Measurements from ENCODE around the gene OSBP2.

The OSBP2 gene

DNA sequence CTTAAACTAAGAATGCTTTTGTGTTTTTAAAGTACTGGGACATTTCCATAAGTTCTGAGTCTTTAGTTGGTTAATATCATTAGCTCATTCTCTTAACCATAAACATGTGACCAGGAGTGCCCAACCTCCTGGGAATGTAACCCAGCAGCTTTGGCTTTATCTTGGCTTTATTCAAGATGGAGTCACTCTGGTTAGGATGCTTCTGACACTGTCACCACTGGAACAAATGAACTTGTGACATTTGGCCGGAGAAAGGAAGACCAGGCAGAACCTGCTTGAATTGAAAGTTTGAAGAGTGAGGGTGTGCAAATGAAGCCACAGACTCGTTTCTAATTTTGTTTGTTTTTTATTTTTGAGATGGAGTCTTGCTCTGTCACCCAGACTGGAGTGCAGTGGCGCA lies 54.6 kb downstream of the OSBP2 start:
- no peak overlapping the region for H3K4me3 Mint-ChIP-seq
- DNase-seq (ENCODE audit: low spot score in 2 of 2) (no peak), ATAC-seq (ENCODE audit: low read depth) (no peak)
- peaks cover 5% of the 10 kb centered on the region for H3K9me3 Mint-ChIP-seq
- no peak overlapping the region for H3K27ac Mint-ChIP-seq
- H3K36me3 Mint-ChIP-seq = peaks cover 5% of the 10 kb centered on the region
- peaks cover 5% of the 10 kb centered on the region for H3K4me1 Mint-ChIP-seq
- no peaks in the 10 kb centered on the region for H3K27me3 Mint-ChIP-seq

- no peak for DNase-seq (ENCODE audit: low spot score in 2 of 2)
- H3K4me1 Mint-ChIP-seq = peaks cover 5% of the 10 kb centered on the region
- H3K27me3 Mint-ChIP-seq = peaks cover 1% of the 10 kb centered on the region
Observed at GRCh38 chr22:30749849-30750248, 55.2 kb downstream of the OSBP2 start.

GRCh38 chr22:30751529-30751928 lies 56.9 kb downstream of the OSBP2 start:
- H3K4me3 Mint-ChIP-seq = no peak overlapping the region
- peaks cover 5% of the 10 kb centered on the region for H3K9me3 Mint-ChIP-seq
- no peak for DNase-seq (ENCODE audit: low spot score in 2 of 2)

More at GRCh38 chr22:30749849-30750248, 55.2 kb downstream of the OSBP2 start:
- ATAC-seq (ENCODE audit: low read depth) = no peak
- Mint-ChIP-seq H3K9me3 (peaks cover 5% of the 10 kb centered on the region), H3K36me3 (peaks cover 5% of the 10 kb centered on the region), H3K27ac (no peak overlapping the region), H3K4me3 (no peak overlapping the region)

DNA sequence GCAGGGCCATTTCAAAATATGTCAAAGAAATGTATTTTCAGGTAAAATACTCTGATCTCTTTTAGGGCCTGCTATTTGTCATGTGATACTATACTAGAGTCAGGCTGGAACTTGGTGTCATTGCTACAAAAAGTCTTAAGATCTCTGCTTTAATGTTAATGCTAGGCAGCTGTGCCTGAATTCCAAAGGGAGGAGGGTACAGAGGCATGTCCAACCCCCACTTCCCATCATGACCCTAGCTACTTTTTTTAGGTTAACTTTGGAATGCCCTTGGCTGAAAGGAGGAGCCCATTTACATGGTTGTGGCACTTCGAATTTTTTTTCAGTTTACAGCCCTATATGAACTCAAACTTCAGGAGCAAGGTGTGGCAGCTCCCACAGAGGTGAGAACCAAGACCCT lies 58.1 kb downstream of the OSBP2 start:
- Mint-ChIP-seq H3K4me3 (no peak overlapping the region), H3K27ac (no peak overlapping the region), H3K9me3 (peaks cover 5% of the 10 kb centered on the region), H3K4me1 (no peaks in the 10 kb centered on the region), H3K36me3 (peaks cover 5% of the 10 kb centered on the region), H3K27me3 (peaks cover 10% of the 10 kb centered on the region)
- DNase-seq (ENCODE audit: low spot score in 2 of 2) (no peak), ATAC-seq (ENCODE audit: low read depth) (no peak)

More at GRCh38 chr22:30751529-30751928, 56.9 kb downstream of the OSBP2 start:
- Mint-ChIP-seq H3K4me1 (no peaks in the 10 kb centered on the region), H3K27me3 (peaks cover 4% of the 10 kb centered on the region), H3K27ac (no peak overlapping the region), H3K36me3 (peaks cover 5% of the 10 kb centered on the region)
- no peak for ATAC-seq (ENCODE audit: low read depth)

- Mint-ChIP-seq H3K27me3 (peaks cover 11% of the 10 kb centered on the region), H3K4me3 (no peak overlapping the region), H3K9me3 (peaks cover 5% of the 10 kb centered on the region), H3K27ac (no peak overlapping the region), H3K36me3 (peaks cover 5% of the 10 kb centered on the region), H3K4me1 (no peaks in the 10 kb centered on the region)
- no peak for ATAC-seq (ENCODE audit: low read depth)
- no peak for DNase-seq (ENCODE audit: low spot score in 2 of 2)
Observed at GRCh38 chr22:30753701-30754100, 59.0 kb downstream of the OSBP2 start.

DNA sequence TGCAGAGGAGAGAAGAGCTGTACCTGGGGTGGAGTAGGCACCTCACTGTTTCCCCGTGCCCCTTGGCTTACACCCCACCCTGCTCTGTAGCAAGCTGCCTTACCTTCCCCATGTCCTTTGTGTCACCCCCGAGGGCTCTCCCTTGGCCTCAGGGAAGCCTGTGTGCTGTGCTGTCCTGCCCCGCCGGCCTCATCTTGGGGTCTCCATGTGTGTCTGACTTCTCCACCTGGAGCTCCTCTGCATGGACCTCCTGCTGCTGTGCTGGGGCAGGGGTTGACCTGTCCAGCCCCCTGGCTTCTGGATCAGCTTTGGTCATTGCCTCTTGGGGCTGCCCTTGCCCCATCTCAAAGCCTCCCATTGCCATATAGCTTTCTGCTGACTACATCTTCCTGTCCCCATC lies 59.8 kb downstream of the OSBP2 start:
- Mint-ChIP-seq H3K36me3 (peaks cover 5% of the 10 kb centered on the region), H3K4me1 (no peaks in the 10 kb centered on the region), H3K27ac (no peak overlapping the region), H3K27me3 (peaks cover 11% of the 10 kb centered on the region), H3K9me3 (peaks cover 5% of the 10 kb centered on the region), H3K4me3 (no peak overlapping the region)
- DNase-seq (ENCODE audit: low spot score in 2 of 2) (no peak), ATAC-seq (ENCODE audit: low read depth) (no peak)

- Mint-ChIP-seq H3K4me1 (no peaks in the 10 kb centered on the region), H3K36me3 (peaks cover 5% of the 10 kb centered on the region), H3K27me3 (peaks cover 11% of the 10 kb centered on the region), H3K27ac (no peak overlapping the region), H3K9me3 (peaks cover 5% of the 10 kb centered on the region), H3K4me3 (no peak overlapping the region)
- DNase-seq (ENCODE audit: low spot score in 2 of 2) = no peak
- peak; percentile 67 for ATAC-seq (ENCODE audit: low read depth)
Observed at GRCh38 chr22:30754971-30755758, 60.5 kb downstream of the OSBP2 start.

DNA sequence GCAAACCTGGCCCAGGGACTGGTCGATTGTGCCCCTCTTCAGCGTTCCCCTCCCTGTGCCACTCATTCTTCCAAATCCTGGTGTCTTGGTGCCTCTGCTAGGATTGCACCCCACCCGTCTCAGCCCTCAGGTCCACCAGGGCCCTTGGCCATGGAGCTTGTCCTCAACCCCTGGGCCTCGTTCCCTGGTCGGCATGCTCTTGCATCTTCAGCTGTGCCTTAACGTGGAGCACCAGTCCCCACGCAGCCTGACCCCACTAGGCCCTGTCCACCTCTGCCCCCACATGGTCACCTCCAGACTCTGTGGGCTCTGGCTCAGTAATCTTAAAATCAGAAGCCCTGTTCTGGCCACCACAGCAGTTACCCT lies 61.1 kb downstream of the OSBP2 start:
- Mint-ChIP-seq H3K9me3 (peaks cover 5% of the 10 kb centered on the region), H3K27me3 (peaks cover 11% of the 10 kb centered on the region), H3K4me1 (no peaks in the 10 kb centered on the region), H3K4me3 (no peak overlapping the region), H3K36me3 (peaks cover 5% of the 10 kb centered on the region), H3K27ac (no peak overlapping the region)
- no peak for DNase-seq (ENCODE audit: low spot score in 2 of 2)
- ATAC-seq (ENCODE audit: low read depth) = no peak

DNA sequence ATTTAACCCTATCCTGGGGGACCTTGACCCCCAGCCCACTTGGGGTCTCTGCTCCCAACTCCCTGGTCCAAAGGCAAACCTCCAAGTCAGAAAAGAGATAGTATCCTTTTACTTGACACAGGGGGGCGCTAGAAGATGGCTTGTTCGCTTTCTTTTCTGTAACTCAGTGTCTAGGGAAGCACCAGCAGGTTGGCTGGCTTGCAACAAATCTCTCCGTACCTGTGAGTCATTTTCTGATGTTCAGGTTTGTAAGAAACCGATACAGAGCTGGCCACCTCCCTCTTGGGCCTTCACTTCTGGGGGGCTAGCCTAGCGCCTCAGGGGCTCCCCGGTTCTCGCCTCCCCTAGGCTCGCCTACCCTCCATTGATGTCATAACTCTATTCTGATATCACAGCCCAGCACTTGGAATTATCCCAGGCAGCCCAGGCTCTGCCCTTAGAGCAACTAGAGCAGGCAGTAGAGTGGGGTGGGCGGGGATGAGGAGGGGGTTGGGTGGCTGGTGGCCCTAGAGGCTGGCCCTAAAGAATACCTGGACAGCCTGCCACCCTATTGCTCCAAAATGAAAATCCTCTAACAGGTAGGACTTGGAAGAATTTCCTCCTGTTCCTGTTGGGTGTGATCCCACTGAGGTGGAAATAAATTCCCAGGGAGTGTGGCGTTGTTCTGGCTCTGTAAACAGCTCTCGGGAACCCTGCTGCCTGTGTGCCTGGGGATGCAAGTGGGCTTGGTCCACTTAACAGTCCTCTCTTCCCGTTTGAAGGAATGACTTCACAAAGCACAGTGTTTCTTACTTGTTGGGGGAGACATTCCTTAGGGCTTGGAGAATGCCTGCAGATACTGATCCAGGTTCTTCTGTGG lies 69.4 kb downstream of the OSBP2 start:
- H3K27me3 Mint-ChIP-seq = no peaks in the 10 kb centered on the region

GRCh38 chr22:30767661-30768060 lies 73.0 kb downstream of the OSBP2 start:
- no peaks in the 10 kb centered on the region for H3K4me1 Mint-ChIP-seq
- no peak overlapping the region for H3K4me3 Mint-ChIP-seq
- no peak overlapping the region for H3K27ac Mint-ChIP-seq
- no peaks in the 10 kb centered on the region for H3K36me3 Mint-ChIP-seq
- DNase-seq (ENCODE audit: low spot score in 2 of 2) (no peak), ATAC-seq (ENCODE audit: low read depth) (no peak)
- H3K9me3 Mint-ChIP-seq = no peaks in the 10 kb centered on the region
- H3K27me3 Mint-ChIP-seq = no peaks in the 10 kb centered on the region

More for the DNA sequence above, 69.4 kb downstream of the OSBP2 start:
- Mint-ChIP-seq H3K27ac (no peak overlapping the region), H3K36me3 (no peaks in the 10 kb centered on the region), H3K4me3 (no peak overlapping the region), H3K4me1 (no peaks in the 10 kb centered on the region), H3K9me3 (no peaks in the 10 kb centered on the region)
- DNase-seq (ENCODE audit: low spot score in 2 of 2) (peak; percentile 20 to 26), ATAC-seq (ENCODE audit: low read depth) (peak; percentile 49)

GRCh38 chr22:30770716-30771115 lies 76.0 kb downstream of the OSBP2 start:
- DNase-seq (ENCODE audit: low spot score in 2 of 2) (no peak), ATAC-seq (ENCODE audit: low read depth) (no peak)

GRCh38 chr22:30773919-30774318 lies 79.2 kb downstream of the OSBP2 start:
- no peaks in the 10 kb centered on the region for H3K36me3 Mint-ChIP-seq
- H3K27ac Mint-ChIP-seq = no peak overlapping the region
- peaks cover 5% of the 10 kb centered on the region for H3K9me3 Mint-ChIP-seq
- H3K27me3 Mint-ChIP-seq = peaks cover 3% of the 10 kb centered on the region
- DNase-seq (ENCODE audit: low spot score in 2 of 2) = no peak
- H3K4me3 Mint-ChIP-seq = no peak overlapping the region
- ATAC-seq (ENCODE audit: low read depth) = no peak
- no peaks in the 10 kb centered on the region for H3K4me1 Mint-ChIP-seq

More at GRCh38 chr22:30770716-30771115, 76.0 kb downstream of the OSBP2 start:
- H3K9me3 Mint-ChIP-seq = no peaks in the 10 kb centered on the region
- no peaks in the 10 kb centered on the region for H3K4me1 Mint-ChIP-seq
- no peaks in the 10 kb centered on the region for H3K36me3 Mint-ChIP-seq
- no peaks in the 10 kb centered on the region for H3K27me3 Mint-ChIP-seq
- H3K27ac Mint-ChIP-seq = no peak overlapping the region
- no peak overlapping the region for H3K4me3 Mint-ChIP-seq

GRCh38 chr22:30774566-30774965 lies 79.9 kb downstream of the OSBP2 start:
- no peak for DNase-seq (ENCODE audit: low spot score in 2 of 2)
- ATAC-seq (ENCODE audit: low read depth) = no peak
- Mint-ChIP-seq H3K27me3 (peaks cover 3% of the 10 kb centered on the region), H3K36me3 (no peaks in the 10 kb centered on the region), H3K27ac (no peak overlapping the region), H3K9me3 (peaks cover 5% of the 10 kb centered on the region), H3K4me3 (no peak overlapping the region), H3K4me1 (no peaks in the 10 kb centered on the region)

GRCh38 chr22:30776476-30776875 lies 81.8 kb downstream of the OSBP2 start:
- Mint-ChIP-seq H3K9me3 (peaks cover 5% of the 10 kb centered on the region), H3K4me1 (no peaks in the 10 kb centered on the region), H3K36me3 (no peaks in the 10 kb centered on the region), H3K4me3 (no peak overlapping the region), H3K27me3 (peaks cover 9% of the 10 kb centered on the region), H3K27ac (no peak overlapping the region)
- DNase-seq (ENCODE audit: low spot score in 2 of 2) = no peak
- no peak for ATAC-seq (ENCODE audit: low read depth)
